Peyer's patch (tissue), 4 donors: ENCODE measurements around the gene PRSS3.

ENCODE experiments used
- POLR2A ChIP-seq, 2 donors: fragments of 450-650 bp; IDR thresholded peaks; one replicate each; pipeline ENCODE4 v1.5.1; 2017; ENCODE audit warnings: antibody characterized with exemption in 2 of 2, mild to moderate bottlenecking in 2 of 2, moderate library complexity in 2 of 2
- TF ChIP-seq, protein P1 (sequence below), 6 experiments: fragments of 450-650 bp in 4 of 6; fragments of 200-600 bp in 2 of 6; sonication (generic) in 1 of 6; IDR thresholded peaks; one replicate each; pipeline ENCODE4 v1.5.1; 2017 to 2019; ENCODE audit warnings: antibody characterized with exemption in 6 of 6, mild to moderate bottlenecking in 3 of 6, moderate library complexity in 1 of 6

- TF ChIP-seq, protein P1, sequence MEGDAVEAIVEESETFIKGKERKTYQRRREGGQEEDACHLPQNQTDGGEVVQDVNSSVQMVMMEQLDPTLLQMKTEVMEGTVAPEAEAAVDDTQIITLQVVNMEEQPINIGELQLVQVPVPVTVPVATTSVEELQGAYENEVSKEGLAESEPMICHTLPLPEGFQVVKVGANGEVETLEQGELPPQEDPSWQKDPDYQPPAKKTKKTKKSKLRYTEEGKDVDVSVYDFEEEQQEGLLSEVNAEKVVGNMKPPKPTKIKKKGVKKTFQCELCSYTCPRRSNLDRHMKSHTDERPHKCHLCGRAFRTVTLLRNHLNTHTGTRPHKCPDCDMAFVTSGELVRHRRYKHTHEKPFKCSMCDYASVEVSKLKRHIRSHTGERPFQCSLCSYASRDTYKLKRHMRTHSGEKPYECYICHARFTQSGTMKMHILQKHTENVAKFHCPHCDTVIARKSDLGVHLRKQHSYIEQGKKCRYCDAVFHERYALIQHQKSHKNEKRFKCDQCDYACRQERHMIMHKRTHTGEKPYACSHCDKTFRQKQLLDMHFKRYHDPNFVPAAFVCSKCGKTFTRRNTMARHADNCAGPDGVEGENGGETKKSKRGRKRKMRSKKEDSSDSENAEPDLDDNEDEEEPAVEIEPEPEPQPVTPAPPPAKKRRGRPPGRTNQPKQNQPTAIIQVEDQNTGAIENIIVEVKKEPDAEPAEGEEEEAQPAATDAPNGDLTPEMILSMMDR (IDR thresholded peaks at IDR 0.05), result no peak
- TF ChIP-seq POLR2A (IDR thresholded peaks at IDR 0.05), result no peak
Measured at GRCh38 chr9:33795819-33796218, 458 bp downstream of the PRSS3 start.
